ENCODE results near the gene ROBO1.

DNA sequence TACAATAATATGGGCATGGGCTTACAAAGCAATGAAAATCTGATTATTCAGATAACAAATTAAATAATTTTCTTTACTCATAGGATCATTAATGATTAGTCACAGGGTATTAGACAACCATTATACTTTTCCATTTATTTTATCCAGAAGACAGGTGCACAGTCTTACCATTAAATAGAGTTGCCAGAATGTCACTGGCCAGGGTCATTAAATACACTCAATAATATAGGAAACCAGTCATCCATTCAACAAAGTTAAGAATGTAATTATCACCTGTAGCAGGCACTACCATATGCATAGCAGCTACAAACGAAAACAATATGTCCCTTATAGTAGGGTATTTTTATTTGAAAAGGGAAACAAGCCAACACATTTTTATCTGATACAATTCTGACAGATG lies 16.1 kb downstream of the ROBO1 start:
- TF ChIP-seq EZH2 (IDR thresholded peaks at IDR 0.05) (no peak), POLR2AphosphoS5 (IDR thresholded peaks at IDR 0.05; ENCODE audit: borderline replicate concordance, low read depth, low read length) (no peak), FOXP2 (optimal IDR thresholded peaks at IDR 0.05; ENCODE audit: control extremely low read depth, extremely low read length, insufficient read depth) (no peak)

All from SK-N-MC (cell line).